ENCODE measurements around the gene KAT2A. TPM values are rescaled to one million over a fixed set of nuclear protein-coding genes. Genes with fewer than 3 reads are reported as not detected.
A peak's percentile ranks its signal among the peaks of the same experiment; 100 is the strongest.

The KAT2A gene
- total RNA-seq, 1 experiment from 2014 or later, result 44.8 TPM

DNA sequence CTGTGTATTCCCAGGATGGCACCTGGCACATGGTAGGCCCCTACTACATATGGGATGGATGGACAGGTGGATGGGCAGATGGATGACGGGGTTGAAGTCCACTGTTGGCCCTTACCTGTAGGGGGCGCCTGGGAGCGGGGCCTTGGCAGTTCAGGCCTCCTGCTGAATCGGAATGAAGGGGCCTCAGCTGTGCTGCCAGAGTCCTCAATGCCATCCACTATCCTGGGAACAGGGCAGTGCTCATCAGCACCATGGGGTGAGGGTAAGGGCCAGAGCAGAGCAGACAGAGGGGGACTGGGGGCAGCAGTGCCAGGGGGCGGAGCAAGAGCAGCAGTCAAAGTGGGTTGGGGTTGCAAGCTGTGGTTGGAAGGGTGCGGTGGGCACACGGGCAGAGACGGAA lies 41.9 kb upstream of the KAT2A start:
- 0 out of 2 replicates have a peak overlapping the region, but pooled peaks have one; percentile 54 for H3K27ac Mint-ChIP-seq
- ATAC-seq (peak; percentile 86), DNase-seq (ENCODE audit: low spot score) (peak; percentile 87)
- 0 out of 2 replicates have a peak, but pooled peaks cover 3% of the 10 kb centered on the region for H3K4me1 Mint-ChIP-seq
- CTCF ChIA-PET, result interaction anchor here (0.6 to 3.2 kb wide), 28 partner anchors 9 to 374 kb away, joined by 3 to 33 read pairs (median 4); partner anchors contain the start of genes KAT2A and KCNH4
- no peaks in the 10 kb centered on the region for H3K36me3 Mint-ChIP-seq
- no peak for TF ChIP-seq GTF2I (CRISPR knock-in tag; conservative IDR thresholded peaks at IDR 0.05)
- TF ChIP-seq, protein P1, sequence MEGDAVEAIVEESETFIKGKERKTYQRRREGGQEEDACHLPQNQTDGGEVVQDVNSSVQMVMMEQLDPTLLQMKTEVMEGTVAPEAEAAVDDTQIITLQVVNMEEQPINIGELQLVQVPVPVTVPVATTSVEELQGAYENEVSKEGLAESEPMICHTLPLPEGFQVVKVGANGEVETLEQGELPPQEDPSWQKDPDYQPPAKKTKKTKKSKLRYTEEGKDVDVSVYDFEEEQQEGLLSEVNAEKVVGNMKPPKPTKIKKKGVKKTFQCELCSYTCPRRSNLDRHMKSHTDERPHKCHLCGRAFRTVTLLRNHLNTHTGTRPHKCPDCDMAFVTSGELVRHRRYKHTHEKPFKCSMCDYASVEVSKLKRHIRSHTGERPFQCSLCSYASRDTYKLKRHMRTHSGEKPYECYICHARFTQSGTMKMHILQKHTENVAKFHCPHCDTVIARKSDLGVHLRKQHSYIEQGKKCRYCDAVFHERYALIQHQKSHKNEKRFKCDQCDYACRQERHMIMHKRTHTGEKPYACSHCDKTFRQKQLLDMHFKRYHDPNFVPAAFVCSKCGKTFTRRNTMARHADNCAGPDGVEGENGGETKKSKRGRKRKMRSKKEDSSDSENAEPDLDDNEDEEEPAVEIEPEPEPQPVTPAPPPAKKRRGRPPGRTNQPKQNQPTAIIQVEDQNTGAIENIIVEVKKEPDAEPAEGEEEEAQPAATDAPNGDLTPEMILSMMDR (IDR thresholded peaks at IDR 0.05), result peak; percentile 81
- TF ChIP-seq, protein P2, sequence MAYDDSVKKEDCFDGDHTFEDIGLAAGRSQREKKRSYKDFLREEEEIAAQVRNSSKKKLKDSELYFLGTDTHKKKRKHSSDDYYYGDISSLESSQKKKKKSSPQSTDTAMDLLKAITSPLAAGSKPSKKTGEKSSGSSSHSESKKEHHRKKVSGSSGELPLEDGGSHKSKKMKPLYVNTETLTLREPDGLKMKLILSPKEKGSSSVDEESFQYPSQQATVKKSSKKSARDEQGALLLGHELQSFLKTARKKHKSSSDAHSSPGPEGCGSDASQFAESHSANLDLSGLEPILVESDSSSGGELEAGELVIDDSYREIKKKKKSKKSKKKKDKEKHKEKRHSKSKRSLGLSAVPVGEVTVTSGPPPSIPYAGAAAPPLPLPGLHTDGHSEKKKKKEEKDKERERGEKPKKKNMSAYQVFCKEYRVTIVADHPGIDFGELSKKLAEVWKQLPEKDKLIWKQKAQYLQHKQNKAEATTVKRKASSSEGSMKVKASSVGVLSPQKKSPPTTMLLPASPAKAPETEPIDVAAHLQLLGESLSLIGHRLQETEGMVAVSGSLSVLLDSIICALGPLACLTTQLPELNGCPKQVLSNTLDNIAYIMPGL (CRISPR knock-in tag; IDR thresholded peaks at IDR 0.05), result 0 out of 2 replicates have a peak, but pooled peaks have one; percentile 2
- H3K9me3 Mint-ChIP-seq, result no peaks in the 10 kb centered on the region
- H3K27me3 Mint-ChIP-seq (ENCODE audit: low read depth), result no peaks in the 10 kb centered on the region; the same call in 1 of the 2 replicates
- H3K4me3 Mint-ChIP-seq, result no peak overlapping the region
- POLR2A ChIA-PET, result no interaction called here

DNA sequence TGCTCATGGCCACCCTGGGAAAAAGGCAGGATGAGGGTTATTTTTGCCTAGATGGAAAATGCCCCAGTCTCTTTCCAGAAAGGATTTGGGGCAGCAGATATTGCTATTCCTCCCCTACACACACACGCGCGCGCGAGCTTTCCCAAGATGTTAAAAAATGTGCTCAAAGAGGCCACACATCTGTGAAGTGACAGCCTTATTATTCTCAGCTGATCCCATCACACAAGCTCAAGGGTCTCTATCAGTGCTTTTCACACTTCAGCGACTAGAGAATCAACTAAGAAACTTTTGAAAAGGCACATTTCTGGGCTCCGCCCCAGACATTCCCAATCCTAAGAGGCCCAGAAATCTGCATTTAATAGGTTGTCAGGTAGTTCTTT lies 39.4 kb upstream of the KAT2A start:
- TF ChIP-seq JAZF1 (CRISPR knock-in tag; IDR thresholded peaks at IDR 0.05) (no peak), KAT7 (CRISPR knock-in tag; IDR thresholded peaks at IDR 0.05; ENCODE audit: borderline replicate concordance) (no peak), TEAD1 (CRISPR knock-in tag; IDR thresholded peaks at IDR 0.05) (no peak)
- Mint-ChIP-seq H3K27me3 (ENCODE audit: low read depth) (no peaks in the 10 kb centered on the region), H3K9me3 (no peaks in the 10 kb centered on the region), H3K4me3 (no peak overlapping the region), H3K27ac (peak overlapping the region; percentile 15; the same call in 1 of the 2 replicates), H3K36me3 (no peaks in the 10 kb centered on the region), H3K4me1 (peaks cover 11% of the 10 kb centered on the region)
- ChIA-PET CTCF (interaction anchor here (0.6 to 2.4 kb wide), 6 partner anchors 20 to 278 kb away, joined by 3 to 9 read pairs (median 4); partner anchors contain the start of gene KCNH4), POLR2A (no interaction called here)
- no peak for ATAC-seq
- no peak for DNase-seq (ENCODE audit: low spot score)

DNA sequence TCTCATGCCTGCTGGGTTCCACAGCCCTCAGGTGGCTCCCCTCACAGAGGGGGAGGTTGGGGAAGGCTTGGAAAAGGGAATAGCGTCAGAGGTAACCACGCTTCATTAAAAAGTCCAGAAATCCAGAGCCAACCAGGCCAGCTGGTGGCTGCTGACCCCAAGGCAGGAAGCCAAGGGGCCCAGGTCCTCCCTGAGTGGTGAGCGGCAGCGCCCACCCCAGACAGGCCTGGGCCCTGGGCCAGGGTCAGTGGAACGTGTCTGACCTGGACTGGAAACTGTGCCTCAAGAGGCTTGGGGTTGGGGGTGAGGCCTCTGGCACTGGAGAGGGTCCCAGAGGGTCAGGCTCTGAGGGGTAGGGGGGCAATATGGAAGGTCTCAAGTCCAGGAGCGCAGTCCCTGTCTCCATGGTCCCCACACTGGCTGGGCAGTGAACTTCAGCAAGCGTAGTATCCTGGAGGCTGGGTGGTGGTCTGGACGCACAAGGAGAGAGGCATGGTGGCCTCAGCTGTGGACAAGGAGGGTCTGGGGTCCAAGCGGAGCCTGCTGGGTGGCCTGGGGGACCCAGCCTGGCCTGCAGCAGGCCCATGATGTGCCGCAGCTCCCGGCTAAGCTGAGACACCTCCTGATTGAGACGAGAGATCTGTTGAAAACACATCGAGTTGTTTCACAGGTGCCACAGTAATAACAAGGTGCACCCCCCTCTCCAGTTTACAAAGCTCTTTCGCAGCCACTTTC lies 38.8 kb upstream of the KAT2A start:
- no peak for ATAC-seq
- ChIA-PET POLR2A (no interaction called here), CTCF (interaction anchor here (0.6 to 2.4 kb wide), 6 partner anchors 21 to 355 kb away, joined by 3 to 9 read pairs (median 4); partner anchors contain the start of gene KCNH4)
- no peak overlapping the region for H3K4me3 Mint-ChIP-seq
- no peaks in the 10 kb centered on the region for H3K36me3 Mint-ChIP-seq
- TF ChIP-seq RELA (CRISPR knock-in tag; IDR thresholded peaks at IDR 0.05; ENCODE audit: borderline replicate concordance), result no peak
- TF ChIP-seq, protein P3, sequence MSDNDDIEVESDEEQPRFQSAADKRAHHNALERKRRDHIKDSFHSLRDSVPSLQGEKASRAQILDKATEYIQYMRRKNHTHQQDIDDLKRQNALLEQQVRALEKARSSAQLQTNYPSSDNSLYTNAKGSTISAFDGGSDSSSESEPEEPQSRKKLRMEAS (CRISPR knock-in tag; IDR thresholded peaks at IDR 0.05), result no peak
- DNase-seq (ENCODE audit: low spot score), result no peak
- peaks cover 14% of the 10 kb centered on the region for H3K4me1 Mint-ChIP-seq
- no peaks in the 10 kb centered on the region for H3K9me3 Mint-ChIP-seq
- peak overlapping the region; percentile 15; the same call in 1 of the 2 replicates for H3K27ac Mint-ChIP-seq
- H3K27me3 Mint-ChIP-seq (ENCODE audit: low read depth), result no peaks in the 10 kb centered on the region

DNA sequence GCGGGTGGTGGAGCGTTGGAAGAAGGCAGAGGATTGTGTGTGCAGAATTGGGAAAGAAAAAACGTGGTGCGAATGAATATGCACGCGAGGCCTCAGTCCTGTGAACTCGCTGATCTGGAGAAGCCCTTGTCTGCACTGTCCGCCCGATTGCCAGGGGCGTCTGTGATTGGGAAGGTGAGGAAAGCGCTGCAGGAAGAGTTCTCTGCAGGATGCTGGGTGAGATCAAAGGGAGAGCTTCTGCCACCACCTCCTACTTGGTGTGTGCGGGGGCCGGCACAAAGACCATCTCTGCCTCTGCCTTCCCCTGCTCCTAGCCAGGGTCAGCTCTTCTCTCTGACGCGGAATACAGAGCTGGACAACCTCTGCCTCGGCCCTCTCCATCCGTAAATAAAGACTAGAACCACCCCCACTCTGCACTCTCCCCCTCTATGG lies 34.5 kb upstream of the KAT2A start:
- Mint-ChIP-seq H3K36me3 (no peaks in the 10 kb centered on the region), H3K4me1 (peaks cover 22% of the 10 kb centered on the region), H3K9me3 (no peaks in the 10 kb centered on the region), H3K27me3 (ENCODE audit: low read depth) (no peaks in the 10 kb centered on the region), H3K27ac (peak overlapping the region; percentile 11; the same call in 1 of the 2 replicates), H3K4me3 (peak overlapping the region; percentile 91)
- ChIA-PET POLR2A (interaction anchor here (0.7 kb wide), 1 partner anchor 34 kb away, joined by 3 read pairs; no protein-coding TSS in a partner anchor), CTCF (interaction anchor here (0.5 to 1.6 kb wide), 9 partner anchors 11 to 370 kb away, joined by 3 to 5 read pairs (median 3); partner anchors contain the start of genes HSPB9 and KAT2A)
- DNase-seq (ENCODE audit: low spot score) (no peak), ATAC-seq (peak; percentile 9)
- TF ChIP-seq NFE2L1 (CRISPR knock-in tag; IDR thresholded peaks at IDR 0.05) (peak; percentile 15; the same call in 1 of the 2 replicates), ZNF671 (CRISPR knock-in tag; IDR thresholded peaks at IDR 0.05) (no peak), ZBTB21 (CRISPR knock-in tag; IDR thresholded peaks at IDR 0.05; ENCODE audit: borderline replicate concordance) (peak; percentile 19; the same call in 1 of the 2 replicates), EMX1 (CRISPR knock-in tag; IDR thresholded peaks at IDR 0.05) (no peak), ZNF263 (CRISPR knock-in tag; IDR thresholded peaks at IDR 0.05; ENCODE audit: low read depth) (no peak), JUN (CRISPR knock-in tag; IDR thresholded peaks at IDR 0.05) (no peak), KAT7 (CRISPR knock-in tag; IDR thresholded peaks at IDR 0.05; ENCODE audit: borderline replicate concordance) (no peak)
- TF ChIP-seq, protein P4, sequence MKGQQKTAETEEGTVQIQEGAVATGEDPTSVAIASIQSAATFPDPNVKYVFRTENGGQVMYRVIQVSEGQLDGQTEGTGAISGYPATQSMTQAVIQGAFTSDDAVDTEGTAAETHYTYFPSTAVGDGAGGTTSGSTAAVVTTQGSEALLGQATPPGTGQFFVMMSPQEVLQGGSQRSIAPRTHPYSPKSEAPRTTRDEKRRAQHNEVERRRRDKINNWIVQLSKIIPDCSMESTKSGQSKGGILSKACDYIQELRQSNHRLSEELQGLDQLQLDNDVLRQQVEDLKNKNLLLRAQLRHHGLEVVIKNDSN (CRISPR knock-in tag; IDR thresholded peaks at IDR 0.05), result no peak
